Activated naive CD4-positive, alpha-beta T cell treated with anti-CD3 and anti-CD28 coated beads, Interleukin-2, amount 50 U/mL, for 16 hours (primary cell): ENCODE data around the gene TAL2.
"Not testable (repeated sequence)": the region's sequence is repeated elsewhere in the genome, so short reads cannot be mapped to it uniquely, and the experiment has no call there.

Source experiments
- DNase-seq: peaks from one replicate; pipeline ENCODE4 v3.0.0-alpha.2; 2020

The TAL2 gene

GRCh38 chr9:105676351-105676923 lies 14.2 kb downstream of the TAL2 start:
- no peak for DNase-seq

GRCh38 chr9:105678163-105678562 lies 15.9 kb downstream of the TAL2 start:
- no peak for DNase-seq

GRCh38 chr9:105678781-105679180 lies 16.5 kb downstream of the TAL2 start:
- DNase-seq: no peak

GRCh38 chr9:105679257-105680022 lies 17.2 kb downstream of the TAL2 start:
- no peak for DNase-seq

GRCh38 chr9:105681313-105681712 lies 19.1 kb downstream of the TAL2 start:
- no peak for DNase-seq

GRCh38 chr9:105681724-105682123 lies 19.5 kb downstream of the TAL2 start:
- DNase-seq: no peak

GRCh38 chr9:105683688-105684275 lies 21.5 kb downstream of the TAL2 start:
- no peak for DNase-seq

GRCh38 chr9:105686936-105687335 lies 24.7 kb downstream of the TAL2 start:
- no peak for DNase-seq

GRCh38 chr9:105690742-105691141 lies 28.5 kb downstream of the TAL2 start:
- no peak for DNase-seq

GRCh38 chr9:105693435-105694189 lies 31.4 kb downstream of the TAL2 start:
- DNase-seq: peak; percentile 13

- peak; percentile 85 for DNase-seq
Observed at GRCh38 chr9:105694190-105694847, 32.1 kb downstream of the TAL2 start, which contains the start of gene TMEM38B. Gene TMEM38B, plus strand, starts transcription at chr9:105694541. Its CDS starts 120 bp downstream, at chr9:105694661.

- peak; percentile 54 for DNase-seq
Observed at GRCh38 chr9:105694848-105695581, 32.8 kb downstream of the TAL2 start.

GRCh38 chr9:105696219-105696793 lies 34.0 kb downstream of the TAL2 start:
- no peak for DNase-seq

GRCh38 chr9:105697871-105698270 lies 35.6 kb downstream of the TAL2 start:
- no peak for DNase-seq

GRCh38 chr9:105698348-105698870 lies 36.2 kb downstream of the TAL2 start:
- DNase-seq: no peak

GRCh38 chr9:105700668-105701067 lies 38.4 kb downstream of the TAL2 start:
- DNase-seq: no peak

GRCh38 chr9:105701145-105701544 lies 38.9 kb downstream of the TAL2 start:
- DNase-seq: no peak

- DNase-seq: no peak
Observed at GRCh38 chr9:105702207-105702606, 40.0 kb downstream of the TAL2 start.

- DNase-seq: not testable (repeated sequence)
Observed at GRCh38 chr9:105703638-105704037, 41.4 kb downstream of the TAL2 start.

GRCh38 chr9:105706156-105706555 lies 43.9 kb downstream of the TAL2 start:
- DNase-seq: no peak

GRCh38 chr9:105708405-105708804 lies 46.1 kb downstream of the TAL2 start:
- no peak for DNase-seq
